AG10803 (cell line): ENCODE measurements around the gene RAD9B.
A peak's percentile ranks its signal among the peaks of the same experiment; 100 is the strongest.
"Not testable (repeated sequence)": the region's sequence is repeated elsewhere in the genome, so short reads cannot be mapped to it uniquely, and the experiment has no call there.

Source experiments
- DNase-seq: peaks from one replicate; pipeline ENCODE4 v3.0.0; 2010; ENCODE audit warnings: low read depth
- H3K4me3 ChIP-seq: 2 replicates; pipeline ENCODE4 v1.5.1; 2011; ENCODE audit warnings: mild to moderate bottlenecking, low read length, control low read depth
- CTCF ChIP-seq: conservative IDR thresholded peaks from 2 replicates; pipeline ENCODE4 v1.5.1; 2011; ENCODE audit warnings: mild to moderate bottlenecking, low read length, control low read depth, inconsistent platforms

The RAD9B gene

DNA sequence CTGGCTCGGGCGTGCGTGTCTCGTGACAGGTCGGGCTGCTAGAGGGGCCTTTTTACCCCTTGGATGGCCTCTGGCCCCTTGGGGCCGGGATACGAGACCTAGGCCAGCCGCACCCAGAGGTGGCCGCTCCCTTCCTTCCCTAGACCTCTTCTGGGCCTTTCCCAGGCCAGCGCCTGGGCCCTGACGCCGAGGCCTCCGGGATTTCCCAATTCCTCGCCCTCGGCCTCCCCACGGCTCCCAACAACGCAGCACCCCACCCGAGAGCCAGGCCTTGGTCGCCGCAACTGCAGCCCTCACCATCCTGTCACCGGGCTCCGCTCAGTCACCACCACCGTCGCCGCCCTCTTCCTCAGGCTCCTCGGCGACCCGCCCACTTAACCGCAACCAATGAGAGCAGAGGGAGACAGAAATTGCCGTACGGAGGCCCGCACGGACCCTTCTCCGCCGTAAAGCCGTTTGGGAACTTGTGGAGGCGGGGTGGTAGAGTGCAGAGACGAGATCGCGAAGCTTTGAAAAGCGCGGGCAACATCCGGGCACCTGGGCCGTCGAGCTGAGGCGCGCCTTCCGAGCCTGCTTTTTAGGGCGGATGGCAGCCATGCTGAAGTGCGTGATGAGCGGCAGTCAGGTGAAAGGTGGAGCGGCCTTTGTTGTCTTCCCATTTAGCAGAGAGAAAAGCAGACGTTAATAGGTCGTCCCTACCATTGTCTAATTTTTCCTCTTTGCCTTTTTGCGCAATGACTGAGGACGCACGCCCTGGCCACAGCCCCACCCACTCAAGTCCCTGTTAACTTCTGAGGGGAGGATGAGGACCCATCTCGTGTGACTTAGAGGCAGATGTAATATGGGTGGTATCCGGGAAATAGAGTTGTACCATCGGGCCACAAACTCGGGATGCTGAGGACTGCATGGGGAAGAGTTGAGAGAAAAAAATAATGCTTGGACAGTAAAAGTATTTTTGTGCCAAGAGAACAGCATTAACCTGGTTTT, at the start of gene RAD9B, which contains the start of gene VPS29:
Gene RAD9B (plus strand): TSS at position 580 of the 987 bp plus-strand sequence. CDS start 7 bp downstream, at position 587.
Gene VPS29 (minus strand): TSS at position 360 of the 987 bp plus-strand sequence. CDS start 60 bp downstream, at position 300.
- H3K4me3 ChIP-seq = peak within 1 kb of the TSS; percentile 95
- TF ChIP-seq CTCF = no peak
- peak; percentile 98 for DNase-seq

- DNase-seq = no peak
- TF ChIP-seq CTCF = no peak
- H3K4me3 ChIP-seq = no peak overlapping the region
Measured at GRCh38 chr12:110453569-110454296, 48.4 kb upstream of the RAD9B start.

- no peak for TF ChIP-seq CTCF
- H3K4me3 ChIP-seq = no peak overlapping the region
- DNase-seq = no peak
Measured at GRCh38 chr12:110458756-110459155, 43.4 kb upstream of the RAD9B start.

- not testable (repeated sequence) for H3K4me3 ChIP-seq, DNase-seq
Measured at GRCh38 chr12:110461189-110461588, 40.9 kb upstream of the RAD9B start.

DNA sequence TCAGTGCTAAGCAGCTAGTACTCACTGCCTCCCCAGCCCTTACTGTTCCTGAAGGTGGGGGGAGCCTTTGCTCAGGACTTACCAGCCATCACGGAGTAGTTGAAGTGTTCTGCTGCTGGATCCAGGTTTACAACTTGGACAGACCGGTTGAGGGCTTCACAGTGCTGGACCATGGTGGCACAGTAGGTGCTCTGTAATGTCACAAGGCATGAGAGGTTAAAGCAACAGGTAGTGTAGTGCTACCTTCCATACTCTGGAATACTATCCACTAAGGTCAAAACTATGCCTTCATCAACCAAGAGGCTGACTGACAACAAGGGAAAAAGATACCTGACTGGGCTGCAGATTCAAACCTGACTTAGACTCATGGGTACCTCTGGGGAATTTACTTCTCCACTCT, 37.1 kb upstream of the RAD9B start:
- no peak for TF ChIP-seq CTCF
- DNase-seq = no peak
- H3K4me3 ChIP-seq = no peak overlapping the region

- H3K4me3 ChIP-seq, DNase-seq: not testable (repeated sequence)
Measured at GRCh38 chr12:110465765-110466164, 36.4 kb upstream of the RAD9B start.

- no peak for DNase-seq
- no peak for TF ChIP-seq CTCF
- no peak overlapping the region; the same call in 1 of the 2 replicates for H3K4me3 ChIP-seq
Measured at GRCh38 chr12:110466791-110467190, 35.3 kb upstream of the RAD9B start.

DNA sequence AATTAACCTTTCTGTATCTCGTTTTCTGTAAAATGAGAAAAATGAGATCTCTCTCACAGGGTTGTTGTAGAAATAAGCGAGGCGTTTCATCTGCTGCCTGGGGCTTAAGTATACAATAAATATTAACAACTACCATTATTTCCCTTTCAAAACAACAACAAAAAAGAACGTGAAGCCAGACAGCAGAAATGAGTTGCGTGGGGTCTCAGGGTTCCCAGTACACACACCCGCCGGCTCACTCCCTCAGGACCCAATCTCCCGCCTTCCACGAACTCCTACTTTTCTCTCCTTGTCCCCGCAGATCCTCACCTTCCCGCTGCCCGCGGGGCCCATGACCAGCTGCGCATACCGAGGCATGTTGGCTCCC, 34.3 kb upstream of the RAD9B start:
- H3K4me3 ChIP-seq = peak overlapping the region; percentile 95
- no peak for DNase-seq
- no peak for TF ChIP-seq CTCF
